GM13976 (cell line): Measurements from ENCODE around the gene GPR161.

Experiments
- DNase-seq: peaks from one replicate; pipeline ENCODE4 v3.0.0; 2012; ENCODE audit warnings: low spot score
- CTCF ChIP-seq: IDR thresholded peaks from 2 replicates; pipeline ENCODE4 v1.5.1; 2012; ENCODE audit warnings: borderline replicate concordance, mild to moderate bottlenecking; ENCODE audit not compliant: insufficient read depth; ENCODE audit errors: extremely low read depth, missing control alignments, control extremely low read depth
- in situ Hi-C: fragments of 300-500 bp; cut with MboI; formaldehyde crosslinking; loops from one replicate; pipeline ENCODE4 v1.12.0; 2022; ENCODE audit warnings: low sequenced_read_pairs, mixed read lengths, inconsistent platforms; ENCODE audit not compliant: unreplicated experiment

Gene GPR161

GRCh38 chr1:168127503-168127902, 9.2 kb downstream of the GPR161 start:
- no peak for DNase-seq
- in situ Hi-C loops, result no loop called here
- TF ChIP-seq CTCF, result no peak

GRCh38 chr1:168125051-168125450, 11.7 kb downstream of the GPR161 start:
- TF ChIP-seq CTCF, result no peak
- in situ Hi-C loops, result no loop called here
- DNase-seq, result no peak

- in situ Hi-C loops, result no loop called here
- DNase-seq, result no peak
- no peak for TF ChIP-seq CTCF
These were observed 15.2 kb downstream of the GPR161 start for GRCh38 chr1:168121401-168122011.

GRCh38 chr1:168119750-168120149, 17.0 kb downstream of the GPR161 start:
- in situ Hi-C loops, result no loop called here
- no peak for DNase-seq

GRCh38 chr1:168116327-168116799, 20.4 kb downstream of the GPR161 start:
- DNase-seq, result no peak
- in situ Hi-C loops, result no loop called here
- TF ChIP-seq CTCF, result no peak

More at GRCh38 chr1:168119750-168120149, 17.0 kb downstream of the GPR161 start:
- TF ChIP-seq CTCF, result no peak

GRCh38 chr1:168114845-168115244, 21.9 kb downstream of the GPR161 start:
- TF ChIP-seq CTCF, result no peak
- in situ Hi-C loops, result no loop called here
- DNase-seq, result no peak
